DMS153 treated with DMSO at 0.1 percent for 48 hours (cell line): Measurements from ENCODE around the gene CYTH4.

Experiments
- DNase-seq: peaks from one replicate; lab custom pipeline; 2025; ENCODE audit not compliant: unreplicated experiment; lab: John Stamatoyannopoulos, UW

CYTH4 gene

DNA sequence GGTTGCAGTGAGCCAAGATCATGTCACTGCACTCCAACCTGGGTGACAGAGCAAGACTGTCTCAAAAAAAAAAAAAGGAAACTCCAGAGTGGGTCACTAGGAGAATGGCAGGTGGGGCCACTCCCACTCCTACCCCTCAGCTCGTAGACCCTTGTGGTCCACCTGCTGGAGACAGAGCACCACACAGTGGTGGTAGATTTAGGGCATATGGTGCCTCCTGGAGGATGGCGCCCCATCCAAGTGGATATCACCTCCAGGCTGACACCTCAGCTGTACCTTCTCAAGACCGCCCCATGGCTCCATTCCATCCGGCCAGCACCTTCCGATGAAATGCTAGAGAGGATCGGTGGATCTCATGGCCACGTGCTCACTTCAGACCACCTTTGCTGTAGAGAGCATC lies 6.2 kb downstream of the CYTH4 start:
- DNase-seq: no peak

DNA sequence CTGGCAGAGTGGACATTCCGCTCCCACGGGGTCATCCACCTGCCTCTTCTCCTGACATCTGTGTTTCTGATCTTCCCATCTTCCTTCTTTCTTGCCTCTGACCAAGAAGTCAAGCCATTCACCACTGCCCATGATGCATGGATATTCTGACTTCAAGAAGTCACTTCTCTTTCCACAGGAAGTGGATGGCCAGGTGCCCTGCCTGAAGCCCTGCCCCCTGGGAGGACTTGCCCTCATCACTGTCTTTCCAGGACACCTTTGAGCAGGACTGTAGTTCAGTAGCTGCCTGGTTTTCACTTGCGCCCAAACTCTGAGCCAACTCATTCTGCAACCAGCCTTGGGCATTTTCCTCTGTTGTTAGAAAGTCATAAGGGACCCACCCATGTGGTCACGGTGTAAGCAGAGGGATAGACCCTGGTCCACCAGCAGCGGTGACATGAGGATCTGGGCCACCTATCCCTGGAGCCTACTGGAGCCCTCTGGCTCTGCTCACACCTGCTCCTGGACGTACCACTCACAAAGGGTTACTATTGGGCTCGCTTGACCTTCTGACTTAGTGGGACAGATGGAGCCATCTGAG lies 6.9 kb downstream of the CYTH4 start:
- DNase-seq: no peak

GRCh38 chr22:37290737-37291136 lies 8.4 kb downstream of the CYTH4 start:
- DNase-seq: no peak

GRCh38 chr22:37291559-37292298 lies 9.4 kb downstream of the CYTH4 start:
- DNase-seq: no peak

DNA sequence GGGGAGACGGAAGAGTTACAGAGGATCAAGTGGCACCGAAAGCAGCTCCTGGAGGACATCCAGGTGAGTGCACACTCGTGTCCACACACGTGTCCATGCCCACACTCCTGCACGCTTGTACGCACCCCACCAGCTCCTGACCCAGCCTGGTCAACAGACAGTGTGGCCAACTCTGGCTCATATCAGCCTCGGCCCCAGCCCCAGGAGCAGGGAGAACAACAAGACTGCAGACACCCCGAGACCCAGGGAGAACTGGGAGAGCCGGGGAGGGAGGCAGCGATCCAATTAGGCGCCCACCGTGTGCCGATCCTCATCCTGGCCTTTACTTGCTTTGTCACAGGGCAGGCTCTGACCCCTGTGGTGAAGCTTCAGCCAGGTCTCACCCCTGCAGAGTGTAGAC lies 10.3 kb downstream of the CYTH4 start:
- no peak for DNase-seq

GRCh38 chr22:37293172-37293571 lies 10.9 kb downstream of the CYTH4 start:
- DNase-seq: no peak

GRCh38 chr22:37294747-37295146 lies 12.4 kb downstream of the CYTH4 start:
- DNase-seq: no peak

GRCh38 chr22:37295213-37295886 lies 13.0 kb downstream of the CYTH4 start:
- no peak for DNase-seq

DNA sequence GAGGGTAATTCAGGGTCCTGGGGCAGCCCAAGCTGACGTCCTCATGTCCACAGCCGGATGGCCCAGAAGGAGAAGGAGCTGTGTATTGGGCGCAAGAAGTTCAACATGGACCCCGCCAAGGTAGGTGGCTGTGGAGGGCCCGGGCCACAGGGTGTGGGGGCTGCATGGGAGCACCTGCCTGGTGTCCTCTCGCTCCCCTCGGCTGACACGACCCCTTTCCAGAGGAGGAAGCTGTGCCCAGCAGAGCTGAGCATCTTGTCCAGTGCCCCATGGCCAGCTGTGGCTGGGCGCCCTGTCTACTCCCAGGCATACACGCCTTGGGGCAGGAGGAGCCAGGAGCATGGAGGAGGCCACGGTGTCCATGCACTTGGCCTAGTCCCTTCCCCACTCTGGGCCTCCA lies 13.6 kb downstream of the CYTH4 start:
- no peak for DNase-seq

DNA sequence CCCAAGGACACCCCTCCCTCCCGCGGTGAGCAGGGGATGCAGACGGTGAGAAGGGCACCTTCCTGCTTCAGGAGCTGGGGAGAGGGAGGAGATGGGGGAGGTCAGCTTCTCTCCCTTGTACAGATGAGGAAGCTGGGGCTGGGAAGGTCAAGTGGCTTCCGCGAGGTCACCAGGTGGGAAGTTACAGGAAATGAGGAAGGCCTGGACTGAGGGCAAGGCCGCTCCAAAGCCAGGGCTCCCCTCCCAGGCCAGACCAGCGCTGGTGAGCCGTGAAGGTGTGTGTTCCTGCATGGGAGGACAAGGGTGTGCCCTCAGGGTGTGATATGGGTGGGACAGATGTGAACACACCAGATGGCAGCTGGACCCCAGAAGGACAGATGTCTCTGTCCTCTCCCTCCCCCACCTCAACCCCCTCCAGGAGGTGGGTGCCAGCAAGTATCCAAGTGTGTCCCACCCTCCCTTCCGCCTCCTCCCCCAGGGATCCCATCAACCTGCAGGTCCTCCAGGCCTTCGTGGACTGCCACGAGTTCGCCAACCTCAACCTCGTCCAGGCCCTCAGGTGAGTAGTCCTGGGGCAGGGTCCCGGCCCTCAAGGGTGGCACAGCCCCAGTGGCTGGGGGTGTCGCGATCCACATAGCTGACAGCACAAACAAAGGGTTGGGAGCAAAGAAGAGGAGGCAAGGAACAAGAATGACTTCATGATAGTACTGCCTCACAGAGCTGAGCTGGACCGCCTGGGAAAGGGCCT lies 16.6 kb downstream of the CYTH4 start:
- DNase-seq: no peak

DNA sequence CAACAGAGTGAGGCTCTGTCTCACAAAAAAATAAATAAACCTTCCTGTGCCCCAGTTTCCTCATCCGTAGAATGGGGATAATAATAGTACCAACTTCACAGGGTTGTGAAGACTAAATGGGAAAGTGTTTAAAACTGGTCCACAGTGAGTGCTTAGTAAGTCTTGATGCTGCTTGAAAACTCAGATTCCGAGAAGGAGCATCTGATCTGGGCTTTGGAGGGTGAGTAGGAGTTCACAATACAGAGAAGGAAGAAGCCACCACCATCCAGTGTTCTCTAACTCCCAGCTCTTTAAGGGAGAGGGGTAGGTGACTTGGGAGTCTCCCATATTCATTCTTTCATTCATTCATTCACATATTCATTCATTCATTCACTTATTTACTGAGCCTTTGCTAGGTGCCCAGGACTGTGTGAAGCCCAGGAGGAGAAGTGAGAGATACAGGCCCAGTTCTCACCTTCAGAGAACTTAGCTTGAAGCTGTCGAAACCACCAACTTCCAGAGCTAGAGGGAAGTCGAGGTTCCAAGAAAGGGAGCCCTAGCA lies 17.7 kb downstream of the CYTH4 start:
- no peak for DNase-seq

- no peak for DNase-seq
Observed at GRCh38 chr22:37300551-37301017, 18.3 kb downstream of the CYTH4 start.

GRCh38 chr22:37301144-37301830 lies 19.0 kb downstream of the CYTH4 start:
- DNase-seq: no peak

GRCh38 chr22:37302674-37303555 lies 20.6 kb downstream of the CYTH4 start:
- no peak for DNase-seq

- no peak for DNase-seq
Observed at GRCh38 chr22:37303821-37304274, 21.5 kb downstream of the CYTH4 start.

GRCh38 chr22:37304595-37305343 lies 22.5 kb downstream of the CYTH4 start:
- no peak for DNase-seq

DNA sequence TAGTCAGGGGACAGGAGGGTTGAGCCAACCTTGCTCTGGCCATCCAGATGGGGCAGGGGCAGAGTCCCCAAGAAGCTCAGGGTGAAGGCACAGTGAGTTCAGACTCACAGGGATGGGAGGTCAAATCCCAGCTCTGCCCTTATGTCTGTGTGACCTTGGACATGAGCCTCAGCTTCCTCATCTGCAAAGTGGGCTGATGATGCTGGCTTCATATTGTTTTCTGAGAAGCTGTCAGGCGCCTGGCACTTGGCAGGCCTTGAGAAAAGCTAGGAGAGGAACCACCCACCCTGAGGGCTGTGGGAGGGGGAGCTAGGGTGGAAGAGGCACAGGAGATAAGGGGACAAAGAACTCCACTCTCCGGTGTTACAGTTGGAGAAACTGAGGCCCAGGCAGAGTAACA lies 23.6 kb downstream of the CYTH4 start:
- no peak for DNase-seq

- DNase-seq: no peak
Observed at GRCh38 chr22:37306494-37306829, 24.2 kb downstream of the CYTH4 start.
